Cardiac muscle cell (in vitro differentiated cells and primary cell): ENCODE measurements around the gene ANXA2R. TPM values are rescaled to one million over a fixed set of nuclear protein-coding genes. Genes with fewer than 3 reads are reported as not detected.
A peak's percentile ranks its signal among the peaks of the same experiment; 100 is the strongest.
"Not testable (repeated sequence)": the region's sequence is repeated elsewhere in the genome, so short reads cannot be mapped to it uniquely, and the experiment has no call there.

Experiments used
- DNase-seq, 2 donors: peaks; one replicate each; pipeline versions ENCODE4 v3.0.0 to v3.0.0-alpha.2; 2010 to 2017; ENCODE audit warnings: low read depth in 1 of 2, low spot score in 1 of 2
- H3K27ac ChIP-seq: fragments of 200-600 bp; sonication (generic); 2 replicates; pipeline ENCODE4 v1.5.1; 2016
- H3K27me3 ChIP-seq: fragments of 200-600 bp; sonication (generic); 2 replicates; pipeline ENCODE4 v1.6.0; 2016; ENCODE audit warnings: control low read depth
- H3K36me3 ChIP-seq: fragments of 200-600 bp; sonication (generic); 2 replicates; pipeline ENCODE4 v1.5.1; 2016; ENCODE audit warnings: control low read depth
- H3K4me1 ChIP-seq: fragments of 200-600 bp; sonication (generic); 2 replicates; pipeline ENCODE4 v1.8.1; 2017; ENCODE audit warnings: low read depth, mild to moderate bottlenecking, mixed run types
- H3K4me3 ChIP-seq: fragments of 200-600 bp; sonication (generic); 2 replicates; pipeline ENCODE4 v1.5.1; 2016; ENCODE audit warnings: mild to moderate bottlenecking
- H3K9me3 ChIP-seq: fragments of 200-600 bp; sonication (generic); 2 replicates; pipeline ENCODE4 v1.5.1; 2017; ENCODE audit warnings: low read depth, mild to moderate bottlenecking, control low read depth
- CTCF ChIP-seq: IDR thresholded peaks from 2 replicates; pipeline ENCODE4 v1.5.1; 2012; ENCODE audit warnings: low read depth, mild to moderate bottlenecking, low read length
- polyA plus RNA-seq: library from polyadenylated mRNA; unstranded; fragments of >200 nt; fragmentation: Nextera tagmentation; extraction: Ambion mirVana; gene quantifications from 2 replicates; pipeline ENCODE4 v1.2.1, GENCODE V29; 2016
- total RNA-seq: library from RNA; depleted of rRNA; stranded (reverse); fragments of >200 nt; gene quantifications from 2 replicates; pipeline ENCODE4 v1.2.3, GENCODE V29; 2016

The ANXA2R gene
- total and polyA plus RNA-seq, 2 experiments from 2014 or later: 0.43 to 0.63 TPM

DNA sequence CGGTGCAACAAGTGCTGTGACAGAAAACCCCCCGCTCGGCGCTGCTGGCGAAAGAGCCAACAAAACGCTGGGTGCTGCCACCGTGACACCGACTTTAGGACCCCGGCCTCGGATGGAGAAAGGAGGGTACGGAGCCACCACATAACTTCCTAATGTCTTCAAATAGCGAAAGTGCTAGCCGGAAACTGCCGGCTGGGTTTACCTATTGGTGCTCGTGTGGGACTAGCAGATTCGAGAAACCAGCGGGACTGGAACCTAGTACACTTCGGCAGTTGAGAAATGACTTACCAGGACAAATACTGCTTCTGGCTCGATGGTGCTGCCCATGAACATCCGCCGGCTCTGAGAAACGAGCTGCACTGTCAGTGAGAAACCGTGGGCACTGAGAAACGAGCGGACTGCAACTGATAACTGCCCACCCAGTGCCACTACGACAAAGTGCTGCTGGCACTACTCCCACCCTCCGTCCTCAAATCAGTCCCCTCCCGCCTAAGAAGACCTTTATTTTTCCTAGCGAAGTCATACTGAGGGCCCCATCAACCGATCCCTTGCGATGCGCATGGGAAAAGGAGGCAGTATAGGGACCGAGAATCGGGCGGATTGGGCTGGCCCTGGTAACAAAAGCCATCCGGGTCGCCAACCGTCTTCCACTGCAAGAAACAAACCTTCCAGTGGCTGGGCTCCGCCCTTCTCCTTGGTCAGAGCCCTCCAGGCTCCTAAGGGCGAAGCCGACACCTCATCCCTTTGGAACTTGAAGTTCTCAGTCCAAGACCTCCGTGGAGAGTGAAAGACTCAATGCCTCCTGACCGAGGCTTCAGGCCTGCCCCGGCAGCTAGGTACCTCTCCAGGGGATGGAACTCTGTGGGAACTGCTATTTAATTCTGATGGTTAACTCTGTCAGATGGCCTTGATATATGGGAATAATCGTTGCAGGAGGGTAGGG, 27.0 kb upstream of the ANXA2R start:
- H3K27ac ChIP-seq: peak overlapping the region; percentile 97
- H3K36me3 ChIP-seq: peaks cover 10% of the 10 kb centered on the region
- no peak for TF ChIP-seq CTCF
- H3K4me3 ChIP-seq: peak overlapping the region; percentile 75
- no peaks in the 10 kb centered on the region for H3K9me3 ChIP-seq
- no peaks in the 10 kb centered on the region for H3K27me3 ChIP-seq
- peaks cover 8% of the 10 kb centered on the region for H3K4me1 ChIP-seq
- peak; percentile 89 to 92 for DNase-seq

DNA sequence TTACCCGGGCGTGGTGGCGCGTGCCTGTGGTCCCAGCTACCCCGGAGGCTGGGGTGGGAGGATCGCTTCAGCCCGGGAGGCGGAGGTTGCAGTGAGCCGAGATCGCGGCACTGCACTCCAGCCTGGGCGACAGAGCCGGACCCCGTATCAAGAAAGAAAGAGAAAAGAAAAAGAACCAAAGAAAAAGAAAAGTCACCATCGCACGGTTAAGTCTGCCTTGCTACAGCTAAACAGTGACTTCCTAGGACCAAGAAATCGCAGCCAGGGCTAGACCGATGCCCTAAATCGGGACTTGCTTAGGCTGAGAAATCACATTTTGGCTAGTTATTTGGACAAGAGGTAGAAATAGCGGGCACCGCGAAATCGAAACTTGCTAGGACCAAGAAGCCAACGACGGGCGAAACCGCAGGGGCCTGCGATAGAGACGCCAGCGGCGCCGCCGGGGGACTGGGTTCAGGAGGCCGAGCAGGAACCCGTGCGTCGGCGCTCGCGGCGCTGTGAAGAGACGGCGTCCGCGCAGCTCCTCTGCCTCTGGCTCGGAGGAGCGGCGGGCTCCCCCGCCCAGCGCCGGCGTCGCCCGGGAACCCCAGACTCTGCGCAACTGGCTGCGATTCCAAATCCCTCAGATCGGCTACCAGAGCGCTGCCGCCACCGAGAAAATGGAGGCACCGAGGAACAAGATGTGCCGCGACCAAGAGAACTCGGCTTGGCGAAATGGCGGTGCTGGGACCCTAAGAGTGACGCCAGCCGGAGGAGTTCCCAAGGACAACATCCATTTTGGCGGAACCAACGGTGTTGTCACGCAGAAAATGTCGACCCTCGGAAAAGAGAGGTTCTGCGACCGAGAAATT, 26.1 kb upstream of the ANXA2R start:
- peaks cover 6% of the 10 kb centered on the region for H3K36me3 ChIP-seq
- no peak for TF ChIP-seq CTCF
- H3K4me1 ChIP-seq: peaks cover 8% of the 10 kb centered on the region
- no peaks in the 10 kb centered on the region for H3K9me3 ChIP-seq
- peak overlapping the region; percentile 75 for H3K4me3 ChIP-seq
- peak; percentile 81 to 85 for DNase-seq
- peak overlapping the region; percentile 97 for H3K27ac ChIP-seq
- H3K27me3 ChIP-seq: no peaks in the 10 kb centered on the region

DNA sequence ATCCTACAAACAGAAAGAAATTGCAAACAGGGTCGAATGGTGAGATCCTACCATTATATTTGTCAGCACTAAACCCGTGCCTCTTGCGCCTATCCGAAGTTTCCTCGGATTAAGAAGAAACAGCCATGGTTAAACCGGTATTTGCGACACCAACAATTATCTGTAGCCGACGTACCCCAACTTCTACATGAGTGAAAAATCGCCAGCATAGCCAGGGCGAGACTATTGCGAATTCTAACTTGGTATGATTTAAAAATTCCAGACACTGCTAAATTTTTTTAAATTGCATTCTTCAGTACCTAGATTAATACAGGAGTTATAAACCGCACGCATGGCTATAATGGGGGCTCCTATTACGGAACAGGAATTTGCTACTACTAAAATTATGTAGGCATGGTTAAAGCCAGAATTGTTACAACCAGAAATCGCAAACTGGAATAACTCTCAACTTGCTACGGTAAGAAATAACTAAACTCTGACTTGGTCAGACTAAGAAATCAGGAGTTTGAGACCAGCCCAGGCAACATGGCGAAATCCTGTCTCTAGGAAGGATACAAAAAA, 25.3 kb upstream of the ANXA2R start:
- Histone ChIP-seq H3K4me3 (peak overlapping the region; percentile 75), H3K27ac (peak overlapping the region; percentile 97), H3K27me3 (no peaks in the 10 kb centered on the region), H3K9me3 (no peaks in the 10 kb centered on the region), H3K36me3 (no peaks in the 10 kb centered on the region), H3K4me1 (peaks cover 8% of the 10 kb centered on the region)
- peak; percentile 28 to 42 for DNase-seq
- no peak for TF ChIP-seq CTCF

DNA sequence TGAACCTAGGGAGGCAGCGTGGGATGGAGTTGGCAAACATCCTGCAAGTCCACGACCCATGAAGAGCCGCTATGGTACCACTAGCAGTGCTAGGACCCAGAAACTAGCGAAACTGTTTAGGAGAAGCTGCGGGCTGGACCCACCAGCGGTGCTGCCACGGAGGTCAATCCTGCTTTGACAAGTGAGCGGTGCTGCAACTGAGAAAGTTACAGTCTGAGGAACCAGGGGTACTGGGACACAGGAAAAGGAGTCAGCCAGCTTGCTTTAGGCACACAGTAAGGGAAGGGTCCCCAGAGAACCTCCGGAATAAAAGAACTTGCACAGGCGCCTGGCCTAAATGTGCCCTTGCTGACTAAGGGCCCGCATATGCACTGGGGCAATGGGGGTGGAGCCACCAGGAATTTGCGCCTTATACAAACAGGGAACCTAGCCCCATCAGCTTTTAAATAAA, 23.6 kb upstream of the ANXA2R start:
- no peak for TF ChIP-seq CTCF
- Histone ChIP-seq H3K4me3 (no peak overlapping the region), H3K27ac (no peak overlapping the region), H3K27me3 (no peaks in the 10 kb centered on the region), H3K4me1 (peaks cover 7% of the 10 kb centered on the region), H3K36me3 (no peaks in the 10 kb centered on the region), H3K9me3 (no peaks in the 10 kb centered on the region)
- peak in 1 of 2 donors; percentile 66 for DNase-seq

GRCh38 chr5:43061352-43062075, 21.4 kb upstream of the ANXA2R start:
- no peaks in the 10 kb centered on the region for H3K36me3 ChIP-seq
- H3K4me1 ChIP-seq: no peaks in the 10 kb centered on the region
- H3K4me3 ChIP-seq: no peak overlapping the region
- no peak for TF ChIP-seq CTCF
- DNase-seq: no peak
- H3K27ac ChIP-seq: no peak overlapping the region
- H3K27me3 ChIP-seq: no peaks in the 10 kb centered on the region
- no peaks in the 10 kb centered on the region for H3K9me3 ChIP-seq

GRCh38 chr5:43060020-43060419, 19.9 kb upstream of the ANXA2R start:
- H3K4me3 ChIP-seq, H3K9me3 ChIP-seq, H3K27me3 ChIP-seq, H3K27ac ChIP-seq, H3K4me1 ChIP-seq, H3K36me3 ChIP-seq, DNase-seq: not testable (repeated sequence)

DNA sequence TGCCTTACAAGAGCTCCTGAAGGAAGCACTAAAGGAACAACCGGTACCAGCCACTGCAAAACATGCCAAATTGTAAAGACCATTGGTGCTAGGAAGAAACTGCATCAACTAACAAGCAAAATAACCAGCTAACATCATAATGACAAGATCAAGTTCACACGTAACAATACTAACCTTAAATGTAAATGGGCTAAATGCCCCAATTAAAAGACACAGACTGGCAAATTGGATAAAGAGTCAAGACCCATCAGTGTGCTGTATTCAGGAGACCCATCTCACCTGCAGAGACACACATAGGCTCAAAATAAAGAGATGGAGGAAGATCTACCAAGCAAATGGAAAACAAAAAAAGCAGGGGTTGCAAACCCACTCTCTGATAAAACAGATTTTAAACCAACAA, 15.0 kb upstream of the ANXA2R start:
- not testable (repeated sequence) for H3K36me3 ChIP-seq, H3K9me3 ChIP-seq

More for the DNA sequence above, 15.0 kb upstream of the ANXA2R start:
- not testable (repeated sequence) for H3K4me1 ChIP-seq, H3K27ac ChIP-seq, H3K4me3 ChIP-seq, H3K27me3 ChIP-seq, DNase-seq
